Testis (tissue), 2 donors: ENCODE results near the gene ACACB.

Experiments
- POLR2A ChIP-seq: fragments of 450-650 bp; IDR thresholded peaks from one replicate; pipeline ENCODE4 v1.6.1; 2017; ENCODE audit warnings: antibody characterized with exemption, mild to moderate bottlenecking, moderate library complexity
- TF ChIP-seq, protein P1 (sequence below), 3 experiments: fragments of 450-650 bp in 2 of 3; fragments of 200-600 bp in 1 of 3; sonication (generic) in 1 of 3; IDR thresholded peaks; one replicate each; pipeline ENCODE4 v1.5.1; 2016 to 2019; ENCODE audit warnings: antibody characterized with exemption in 3 of 3, mild to moderate bottlenecking in 2 of 3, moderate library complexity in 1 of 3

DNA sequence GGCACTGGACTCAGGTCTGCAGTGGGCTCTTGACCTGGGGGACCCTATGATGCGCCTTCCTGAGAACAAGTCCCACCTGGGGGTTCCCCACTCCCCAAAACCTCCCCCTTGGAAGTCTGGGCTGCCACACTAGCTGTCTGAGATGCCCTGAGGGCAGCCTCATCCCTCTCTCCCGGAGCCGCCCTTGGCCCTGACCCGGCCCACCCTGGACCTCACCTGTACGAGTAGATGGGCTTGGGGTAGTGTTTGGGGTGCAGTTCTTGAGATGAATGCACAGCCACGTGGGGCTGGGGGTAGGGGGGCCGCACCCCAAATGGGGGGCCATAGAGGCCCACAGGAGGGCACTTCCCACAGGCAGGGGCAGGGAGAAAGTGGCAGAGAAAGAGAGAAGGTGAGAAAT, 170.8 kb downstream of the ACACB start:
- TF ChIP-seq, protein P1, sequence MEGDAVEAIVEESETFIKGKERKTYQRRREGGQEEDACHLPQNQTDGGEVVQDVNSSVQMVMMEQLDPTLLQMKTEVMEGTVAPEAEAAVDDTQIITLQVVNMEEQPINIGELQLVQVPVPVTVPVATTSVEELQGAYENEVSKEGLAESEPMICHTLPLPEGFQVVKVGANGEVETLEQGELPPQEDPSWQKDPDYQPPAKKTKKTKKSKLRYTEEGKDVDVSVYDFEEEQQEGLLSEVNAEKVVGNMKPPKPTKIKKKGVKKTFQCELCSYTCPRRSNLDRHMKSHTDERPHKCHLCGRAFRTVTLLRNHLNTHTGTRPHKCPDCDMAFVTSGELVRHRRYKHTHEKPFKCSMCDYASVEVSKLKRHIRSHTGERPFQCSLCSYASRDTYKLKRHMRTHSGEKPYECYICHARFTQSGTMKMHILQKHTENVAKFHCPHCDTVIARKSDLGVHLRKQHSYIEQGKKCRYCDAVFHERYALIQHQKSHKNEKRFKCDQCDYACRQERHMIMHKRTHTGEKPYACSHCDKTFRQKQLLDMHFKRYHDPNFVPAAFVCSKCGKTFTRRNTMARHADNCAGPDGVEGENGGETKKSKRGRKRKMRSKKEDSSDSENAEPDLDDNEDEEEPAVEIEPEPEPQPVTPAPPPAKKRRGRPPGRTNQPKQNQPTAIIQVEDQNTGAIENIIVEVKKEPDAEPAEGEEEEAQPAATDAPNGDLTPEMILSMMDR (IDR thresholded peaks at IDR 0.05): no peak
- TF ChIP-seq POLR2A: no peak
